H9 (cell line): ENCODE measurements around the gene SLC9A2. TPM values are rescaled to one million over a fixed set of nuclear protein-coding genes. Genes with fewer than 3 reads are reported as not detected.

Source experiments
- DNase-seq: peaks from one replicate; pipeline ENCODE4 v3.0.0-alpha.2; 2017
- H2AFZ ChIP-seq: one replicate; pipeline ENCODE4 v1.6.1; 2013; ENCODE audit warnings: mild to moderate bottlenecking, low read length, control low read depth, moderate library complexity
- H2AK5ac ChIP-seq: 2 replicates; pipeline ENCODE4 v1.6.1; 2013; ENCODE audit warnings: low read length, control low read depth, mixed read lengths; ENCODE audit not compliant: insufficient read length
- H2BK120ac ChIP-seq: one replicate; pipeline ENCODE4 v1.6.1; 2013; ENCODE audit warnings: low read depth, mild to moderate bottlenecking, low read length, control low read depth, inconsistent platforms; ENCODE audit not compliant: poor library complexity, severe bottlenecking
- H2BK12ac ChIP-seq: 2 replicates; pipeline ENCODE4 v1.6.1; 2013; ENCODE audit warnings: low read length, control low read depth, mixed read lengths, low read depth; ENCODE audit not compliant: insufficient read length
- H2BK15ac ChIP-seq: 2 replicates; pipeline ENCODE4 v1.6.1; 2013; ENCODE audit warnings: low read depth, low read length, control low read depth
- H2BK20ac ChIP-seq: one replicate; pipeline ENCODE4 v1.6.1; 2013; ENCODE audit warnings: low read depth, mild to moderate bottlenecking, low read length, control low read depth, inconsistent platforms; ENCODE audit not compliant: poor library complexity, severe bottlenecking
- H2BK5ac ChIP-seq: 2 replicates; pipeline ENCODE4 v1.6.1; 2013; ENCODE audit warnings: low read length, control low read depth, mixed read lengths; ENCODE audit not compliant: insufficient read length
- H3K14ac ChIP-seq: 2 replicates; pipeline ENCODE4 v1.6.1; 2013; ENCODE audit warnings: low read length, control low read depth; ENCODE audit not compliant: insufficient read depth
- H3K18ac ChIP-seq: 2 replicates; pipeline ENCODE4 v1.6.1; 2013; ENCODE audit warnings: low read depth, mild to moderate bottlenecking, mixed read lengths, low read length, control low read depth; ENCODE audit not compliant: insufficient read length
- H3K23ac ChIP-seq: 2 replicates; pipeline ENCODE4 v1.6.1; 2013; ENCODE audit warnings: low read length, control low read depth, mixed read lengths, low read depth; ENCODE audit not compliant: insufficient read length
- H3K23me2 ChIP-seq: 2 replicates; pipeline ENCODE4 v1.6.1; 2013; ENCODE audit warnings: low read depth, mild to moderate bottlenecking, mixed read lengths, low read length, control low read depth; ENCODE audit not compliant: insufficient read length, poor library complexity, severe bottlenecking
- H3K27ac ChIP-seq: 2 replicates; pipeline ENCODE4 v1.5.1; 2013; ENCODE audit warnings: low read length, control low read depth, mixed read lengths, low read depth; ENCODE audit not compliant: insufficient read length
- H3K27me3 ChIP-seq: 2 replicates; pipeline ENCODE4 v1.6.1; 2013; ENCODE audit warnings: low read length, control low read depth, inconsistent platforms; ENCODE audit not compliant: insufficient read depth
- H3K4ac ChIP-seq: 2 replicates; pipeline ENCODE4 v1.6.1; 2013; ENCODE audit warnings: low read depth, mild to moderate bottlenecking, control low read depth, inconsistent platforms, low read length, moderate library complexity
- H3K4me1 ChIP-seq: 2 replicates; pipeline ENCODE4 v1.6.1; 2013; ENCODE audit warnings: low read length, control low read depth, inconsistent platforms; ENCODE audit not compliant: insufficient read depth
- H3K4me2 ChIP-seq: 2 replicates; pipeline ENCODE4 v1.6.1; 2013; ENCODE audit warnings: low read length, control low read depth, mixed read lengths; ENCODE audit not compliant: insufficient read length, insufficient read depth
- H3K56ac ChIP-seq: 2 replicates; pipeline ENCODE4 v1.6.1; 2013; ENCODE audit warnings: low read depth, mild to moderate bottlenecking, mixed read lengths, low read length, control low read depth; ENCODE audit not compliant: insufficient read length
- H3K79me1 ChIP-seq: 2 replicates; pipeline ENCODE4 v1.6.1; 2013; ENCODE audit warnings: low read depth, mild to moderate bottlenecking, moderate library complexity, low read length, control low read depth, inconsistent platforms; ENCODE audit not compliant: insufficient read depth, poor library complexity, severe bottlenecking
- H3K79me2 ChIP-seq: 2 replicates; pipeline ENCODE4 v1.6.1; 2013; ENCODE audit warnings: low read length, control low read depth, inconsistent platforms; ENCODE audit not compliant: insufficient read depth
- H3K9ac ChIP-seq: 2 replicates; pipeline ENCODE4 v1.6.1; 2013; ENCODE audit warnings: low read length, control low read depth, mixed read lengths; ENCODE audit not compliant: insufficient read length; ENCODE audit errors: extremely low read depth
- H3K9me3 ChIP-seq: one replicate; pipeline ENCODE4 v1.6.1; 2013; ENCODE audit warnings: low read depth, low read length, inconsistent platforms; ENCODE audit not compliant: control insufficient read depth
- H3T11ph ChIP-seq: one replicate; pipeline ENCODE4 v1.6.1; 2013; ENCODE audit warnings: mild to moderate bottlenecking, low read length, control low read depth, inconsistent platforms
- H4K20me1 ChIP-seq: one replicate; pipeline ENCODE4 v1.6.1; 2013; ENCODE audit not compliant: control insufficient read depth, insufficient read length, insufficient read depth
- H4K5ac ChIP-seq: 2 replicates; pipeline ENCODE4 v1.6.1; 2013; ENCODE audit warnings: low read depth, mild to moderate bottlenecking, mixed read lengths, low read length, control low read depth; ENCODE audit not compliant: insufficient read length
- H4K8ac ChIP-seq: replicated peaks from 2 replicates; pipeline ENCODE4 v1.6.1; 2013; ENCODE audit warnings: low read length, control low read depth, mixed read lengths, low read depth; ENCODE audit not compliant: insufficient read length
- H4K91ac ChIP-seq: 2 replicates; pipeline ENCODE4 v1.6.1; 2013; ENCODE audit warnings: low read depth, mild to moderate bottlenecking, moderate library complexity, mixed read lengths, low read length, control low read depth; ENCODE audit not compliant: insufficient read length
- H3K27ac Mint-ChIP-seq, 3 experiments: 2 replicates in 2 of 3; 3 replicates in 1 of 3; pipeline ENCODE4 v1.8.0; 2020 to 2021; ENCODE audit warnings: mixed read lengths in 3 of 3, mild to moderate bottlenecking in 1 of 3, moderate library complexity in 1 of 3
- H3K27me3 Mint-ChIP-seq: 2 replicates; pipeline ENCODE4 v1.8.0; 2021; ENCODE audit warnings: low read depth, mild to moderate bottlenecking, moderate library complexity, mixed read lengths
- H3K36me3 Mint-ChIP-seq, 3 experiments: 2 replicates in 2 of 3; 3 replicates in 1 of 3; pipeline ENCODE4 v1.8.0; 2020 to 2021; ENCODE audit warnings: low read depth in 3 of 3, mixed read lengths in 3 of 3; ENCODE audit not compliant: insufficient read depth in 1 of 3
- H3K4me1 Mint-ChIP-seq, 2 experiments: 2 replicates each; pipeline ENCODE4 v1.8.0; 2020; ENCODE audit warnings: mixed read lengths in 2 of 2
- H3K4me3 Mint-ChIP-seq, 2 experiments: 2 replicates in 1 of 2; 3 replicates in 1 of 2; pipeline ENCODE4 v1.8.0; 2020 to 2021; ENCODE audit warnings: mild to moderate bottlenecking in 2 of 2, mixed read lengths in 2 of 2, moderate library complexity in 1 of 2
- H3K9me3 Mint-ChIP-seq, 2 experiments: 2 replicates in 1 of 2; 3 replicates in 1 of 2; pipeline ENCODE4 v1.8.0; 2020; ENCODE audit warnings: mild to moderate bottlenecking in 2 of 2, mixed read lengths in 2 of 2, moderate library complexity in 1 of 2
- CTCF ChIP-seq: fragments of 200-600 bp; sonication (generic); conservative IDR thresholded peaks from 3 replicates; pipeline ENCODE4 v1.8.0; 2021; ENCODE audit warnings: antibody characterized with exemption, mild to moderate bottlenecking
- WGBS: extraction: QIAGEN DNeasy Blood & Tissue Kit; methylation state at CpG from one replicate; pipeline ENCODE4 v1.1.7; 2013; ENCODE audit warnings: missing lambda C conversion rate, low lambda C conversion rate, mixed read lengths; ENCODE audit not compliant: insufficient read length; ENCODE audit errors: extremely low coverage; 5-methylcytosine and 5-hydroxymethylcytosine counted together
- total RNA-seq: library from RNA; stranded (reverse); gene quantifications from 2 replicates; pipeline ENCODE4 v1.2.1, GENCODE V29; 2021

SLC9A2 gene
- total RNA-seq, 1 experiment from 2014 or later: 0.04 TPM

GRCh38 chr2:102657770-102658169, 38.4 kb downstream of the SLC9A2 start:
- Histone ChIP-seq H2BK120ac (no peak overlapping the region), H4K8ac (no peak overlapping the region), H2BK5ac (no peak overlapping the region), H3K4me1 (no peaks in the 10 kb centered on the region), H2BK12ac (no peak overlapping the region), H3K18ac (no peak overlapping the region), H3K56ac (no peak overlapping the region), H3T11ph (no peak overlapping the region), H4K91ac (no peak overlapping the region), H3K4me2 (no peak overlapping the region), H3K4ac (no peak overlapping the region), H2BK15ac (no peak overlapping the region), H3K14ac (no peak overlapping the region), H3K23ac (no peak overlapping the region), H2AFZ (no peak overlapping the region), H2BK20ac (no peak overlapping the region), H3K23me2 (no peaks in the 10 kb centered on the region), H3K9ac (no peak overlapping the region), H4K5ac (no peak overlapping the region), H4K20me1 (no peaks in the 10 kb centered on the region), H3K27ac (no peak overlapping the region), H3K79me2 (no peaks in the 10 kb centered on the region), H3K9me3 (no peaks in the 10 kb centered on the region), H2AK5ac (no peak overlapping the region), H3K27me3 (no peaks in the 10 kb centered on the region), H3K79me1 (no peaks in the 10 kb centered on the region)
- Mint-ChIP-seq H3K9me3 (no peaks in the 10 kb centered on the region), H3K36me3 (no peaks in the 10 kb centered on the region), H3K27ac (peak overlapping the region in 1 of 3 experiments; percentile 35; a peak in 1 of 7 replicates), H3K4me3 (no peak overlapping the region), H3K4me1 (peaks cover 5% of the 10 kb centered on the region in 2 experiments; a peak in 3 of 4 replicates), H3K27me3 (peaks cover 1% of the 10 kb centered on the region; the same call in 1 of the 2 replicates)
- no peak for TF ChIP-seq CTCF
- no CpG with 5 or more reads among the region's 7 CpGs for WGBS
- no peak for DNase-seq
